NCI-H2029 (cell line): Measurements from ENCODE around the gene MINAR2.

Source experiments
- DNase-seq: peaks from one replicate; lab custom pipeline; 2025; lab: John Stamatoyannopoulos, UW

MINAR2 gene

DNA sequence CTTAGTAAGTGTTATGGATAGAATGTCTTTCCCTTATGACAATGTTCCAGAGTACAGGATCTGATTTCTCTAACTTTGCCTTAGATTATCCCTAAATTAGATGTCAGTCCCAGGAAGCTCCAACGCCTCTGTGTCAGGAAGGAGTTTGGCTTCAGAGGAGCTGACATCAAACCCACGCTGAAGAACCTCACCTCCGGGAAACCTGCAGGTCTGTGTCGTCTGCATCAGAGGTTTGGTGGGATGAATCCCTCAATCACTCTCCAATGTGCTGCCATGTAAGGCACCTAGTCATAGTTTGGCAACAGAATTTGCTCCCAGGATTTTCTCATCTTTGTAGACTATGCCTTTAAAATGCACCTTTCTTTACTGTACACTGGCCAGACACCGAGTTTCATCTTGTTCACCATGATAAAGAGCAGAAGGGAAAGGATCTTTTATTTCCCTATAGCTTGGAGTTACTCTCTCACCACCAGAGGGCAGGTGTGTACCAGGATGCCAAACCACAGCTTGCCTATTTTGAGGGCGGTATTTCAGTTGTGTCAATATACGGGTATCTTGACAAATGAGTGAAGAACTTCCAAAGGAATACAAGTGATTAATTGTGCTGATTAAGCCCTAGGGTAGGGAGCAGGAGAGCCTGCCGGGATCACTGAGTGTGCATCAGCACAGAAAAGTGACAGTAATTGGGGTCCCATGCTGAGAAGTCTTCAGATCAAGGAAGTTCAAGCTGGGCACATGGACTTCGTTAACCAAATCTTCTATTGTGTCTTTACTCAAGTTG, 23.4 kb downstream of the MINAR2 start:
- DNase-seq, result peak; percentile 7

GRCh38 chr5:129773376-129773775, 25.5 kb downstream of the MINAR2 start:
- DNase-seq, result no peak

- DNase-seq, result no peak
Measured at GRCh38 chr5:129781594-129781993, 33.7 kb downstream of the MINAR2 start.

GRCh38 chr5:129803403-129803802, 55.5 kb downstream of the MINAR2 start:
- no peak for DNase-seq

- no peak for DNase-seq
Measured at GRCh38 chr5:129804705-129805104, 56.8 kb downstream of the MINAR2 start.

- no peak for DNase-seq
Measured at GRCh38 chr5:129807162-129807814, 59.4 kb downstream of the MINAR2 start.
